SK-N-SH (cell line): ENCODE measurements around the gene MACROD2. TPM values are rescaled to one million over a fixed set of nuclear protein-coding genes. Genes with fewer than 3 reads are reported as not detected.

Source experiments
- CTCF ChIA-PET: fragments of 300-600, 350-600 bp; formaldehyde crosslinking; extraction: SDS; loops from one replicate; lab custom pipeline; 2021; lab: Yijun Ruan, JAX
- POLR2A ChIA-PET: fragments of 350-600 bp; sonication (Branson Sonifier 250); formaldehyde crosslinking; extraction: SDS; loops from one replicate; lab custom pipeline; 2020; ENCODE audit warnings: antibody characterized with exemption, inconsistent platforms; lab: Yijun Ruan, JAX
- DNase-seq: peaks from one replicate; pipeline ENCODE4 v3.0.0; 2012
- H2AFZ ChIP-seq: fragments of 200-600 bp; sonication (generic); 2 replicates; pipeline ENCODE4 v1.8.1; 2016; ENCODE audit warnings: antibody characterized with exemption, mild to moderate bottlenecking, low read depth
- H3F3A ChIP-seq: fragments of 200-600 bp; sonication (generic); replicated peaks from 2 replicates; pipeline ENCODE3; 2016; ENCODE audit warnings: antibody characterized with exemption, mild to moderate bottlenecking; ENCODE audit not compliant: insufficient read depth
- H3K27ac ChIP-seq, 2 experiments: fragments of 200-500 bp in 1 of 2; fragments of 200-600 bp in 1 of 2; sonication (Bioruptor generic) in 1 of 2; sonication (generic), shearing (Covaris generic) in 1 of 2; 2 replicates each; pipeline versions ENCODE4 v1.5.1 to v1.6.1; 2014 to 2016; ENCODE audit warnings: low read depth in 2 of 2, inconsistent platforms in 1 of 2, low read length in 1 of 2, mild to moderate bottlenecking in 1 of 2, mixed read lengths in 1 of 2
- H3K27me3 ChIP-seq: fragments of 200-600 bp; sonication (generic), shearing (Covaris generic); 2 replicates; pipeline ENCODE4 v1.6.1; 2016; ENCODE audit warnings: mixed run types; ENCODE audit not compliant: insufficient read depth
- H3K36me3 ChIP-seq, 2 experiments: fragments of 200-500 bp in 1 of 2; fragments of 200-600 bp in 1 of 2; sonication (Bioruptor generic) in 1 of 2; sonication (generic) in 1 of 2; replicated peaks in 1 of 2; 2 replicates each; pipeline versions ENCODE3 to v1.5.1; 2014 to 2016; ENCODE audit warnings: low read length in 1 of 2, mild to moderate bottlenecking in 1 of 2; ENCODE audit not compliant: insufficient read depth in 2 of 2, control insufficient read depth in 1 of 2
- H3K4me1 ChIP-seq, 2 experiments: fragments of 200-500 bp in 1 of 2; fragments of 200-600 bp in 1 of 2; sonication (Bioruptor generic) in 1 of 2; sonication (generic), shearing (Covaris generic) in 1 of 2; 2 replicates each; pipeline versions ENCODE4 v1.5.1 to v1.6.1; 2014 to 2016; ENCODE audit warnings: low read depth in 1 of 2, low read length in 1 of 2, mixed run types in 1 of 2; ENCODE audit not compliant: insufficient read depth in 2 of 2, control insufficient read depth in 1 of 2
- H3K4me2 ChIP-seq: fragments of 200-600 bp; sonication (generic), shearing (Covaris generic); 2 replicates; pipeline ENCODE4 v1.6.1; 2017; ENCODE audit warnings: mixed run types
- H3K4me3 ChIP-seq, 2 experiments: fragments of 200-500 bp in 1 of 2; fragments of 200-600 bp in 1 of 2; sonication (Bioruptor generic) in 1 of 2; sonication (generic), shearing (Covaris generic) in 1 of 2; 2 replicates each; pipeline versions ENCODE4 v1.5.1 to v1.8.1; 2014 to 2016; ENCODE audit warnings: low read depth in 2 of 2, inconsistent platforms in 1 of 2, low read length in 1 of 2, mild to moderate bottlenecking in 1 of 2, mixed read lengths in 1 of 2, moderate library complexity in 1 of 2
- H3K79me2 ChIP-seq: fragments of 200-600 bp; sonication (generic); 2 replicates; pipeline ENCODE4 v1.8.1; 2017; ENCODE audit warnings: mild to moderate bottlenecking; ENCODE audit not compliant: insufficient read depth
- H3K9ac ChIP-seq: fragments of 200-600 bp; sonication (generic); 2 replicates; pipeline ENCODE4 v1.6.1; 2017; ENCODE audit warnings: mixed run types
- H3K9me2 ChIP-seq: fragments of 200-600 bp; sonication (generic); 2 replicates; pipeline ENCODE4 v1.6.1; 2017; ENCODE audit warnings: mixed run types
- H3K9me3 ChIP-seq: fragments of 200-600 bp; sonication (generic); 2 replicates; pipeline ENCODE4 v1.6.1; 2017; ENCODE audit warnings: mixed run types, mild to moderate bottlenecking, moderate library complexity
- H4K20me1 ChIP-seq: fragments of 200-600 bp; sonication (generic); 2 replicates; pipeline ENCODE4 v1.6.1; 2017; ENCODE audit warnings: mild to moderate bottlenecking, mixed run types; ENCODE audit not compliant: insufficient read depth
- CHD2 ChIP-seq: fragments of 150-350 bp; IDR thresholded peaks from 2 replicates; pipeline ENCODE4 v1.6.1; 2018; ENCODE audit warnings: low read length; ENCODE audit not compliant: partially characterized antibody
- CTCF ChIP-seq: fragments of 200-600 bp; sonication (generic); IDR thresholded peaks from 2 replicates; pipeline ENCODE4 v1.6.1; 2017; ENCODE audit warnings: antibody characterized with exemption, mild to moderate bottlenecking, moderate library complexity
- EP300 ChIP-seq, 2 experiments: IDR thresholded peaks; 2 replicates each; pipeline versions ENCODE4 v1.4.0 to v1.6.1; 2012; ENCODE audit warnings: borderline replicate concordance in 1 of 2, low read depth in 1 of 2, low read length in 1 of 2
- FOXM1 ChIP-seq: IDR thresholded peaks from 2 replicates; pipeline ENCODE4 v1.4.0; 2012; ENCODE audit warnings: low read depth, mild to moderate bottlenecking
- GABPA ChIP-seq: IDR thresholded peaks from 2 replicates; pipeline ENCODE4 v1.4.0; 2012; ENCODE audit warnings: low read depth, mild to moderate bottlenecking
- IRF3 ChIP-seq: fragments of 150-350 bp; IDR thresholded peaks from 2 replicates; pipeline ENCODE4 v1.6.1; 2016; ENCODE audit warnings: mild to moderate bottlenecking, low read depth, low read length
- MAX ChIP-seq: IDR thresholded peaks from 2 replicates; pipeline ENCODE4 v1.4.0; 2012; ENCODE audit warnings: low read depth
- MEF2A ChIP-seq: IDR thresholded peaks from 2 replicates; pipeline ENCODE4 v1.4.0; 2012; ENCODE audit warnings: low read depth, borderline replicate concordance
- NRF1 ChIP-seq: IDR thresholded peaks from 2 replicates; pipeline ENCODE4 v1.6.1; 2012; ENCODE audit warnings: low read depth, mild to moderate bottlenecking, low read length
- PBX3 ChIP-seq: IDR thresholded peaks from 2 replicates; pipeline ENCODE4; 2012
- REST ChIP-seq: IDR thresholded peaks from 2 replicates; pipeline ENCODE4 v1.6.1; 2012; ENCODE audit warnings: mild to moderate bottlenecking, low read depth, low read length, moderate library complexity
- RFX5 ChIP-seq: IDR thresholded peaks from 2 replicates; pipeline ENCODE4 v1.6.1; 2012; ENCODE audit warnings: mild to moderate bottlenecking, improper control_type of control experiment, low read length
- RXRA ChIP-seq: IDR thresholded peaks from 2 replicates; pipeline ENCODE4 v1.4.0; 2012; ENCODE audit warnings: low read depth, mild to moderate bottlenecking, borderline replicate concordance
- SIN3A ChIP-seq: IDR thresholded peaks from 2 replicates; pipeline ENCODE4 v1.6.1; 2012; ENCODE audit warnings: low read depth, mild to moderate bottlenecking, low read length, moderate library complexity, borderline replicate concordance
- SMC3 ChIP-seq: IDR thresholded peaks from 2 replicates; pipeline ENCODE4 v1.6.1; 2012; ENCODE audit warnings: low read depth, low read length, improper control_type of control experiment
- TEAD4 ChIP-seq: IDR thresholded peaks from 2 replicates; pipeline ENCODE4 v1.4.0; 2012; ENCODE audit warnings: mild to moderate bottlenecking, borderline replicate concordance; ENCODE audit not compliant: insufficient read depth
- USF1 ChIP-seq: IDR thresholded peaks from 2 replicates; pipeline ENCODE4 v1.4.0; 2012; ENCODE audit warnings: low read depth, borderline replicate concordance
- USF2 ChIP-seq: fragments of 150-350 bp; IDR thresholded peaks from 2 replicates; pipeline ENCODE4 v1.6.1; 2017; ENCODE audit warnings: antibody characterized with exemption, low read length, low read depth, borderline replicate concordance
- YY1 ChIP-seq: IDR thresholded peaks from 2 replicates; pipeline ENCODE4 v1.4.0; 2012; ENCODE audit warnings: low read depth, mild to moderate bottlenecking
- ZBTB33 ChIP-seq: IDR thresholded peaks from 2 replicates; pipeline ENCODE4 v1.4.0; 2012; ENCODE audit warnings: low read depth, borderline replicate concordance
- WGBS: methylation state at CpG from one replicate; pipeline ENCODE4 v1.1.6; 2017; ENCODE audit warnings: low lambda C conversion rate; 5-methylcytosine and 5-hydroxymethylcytosine counted together
- polyA plus RNA-seq, 3 experiments: library from polyadenylated mRNA; depleted of rRNA; stranded (reverse); fragments of >200 nt; gene quantifications; 2 replicates each; pipeline ENCODE4 v1.2.3, GENCODE V29; 2012

MACROD2 gene
- polyA plus RNA-seq, 1 of the 3 experiments (the other 2 are of a cell fraction) = 0.33 TPM

GRCh38 chr20:16078172-16078898, 2083.0 kb downstream of the MACROD2 start:
- Histone ChIP-seq H3K4me1 (no peaks in the 10 kb centered on the region; a peak in 1 of 4 replicates), H4K20me1 (no peaks in the 10 kb centered on the region), H3K27me3 (no peaks in the 10 kb centered on the region), H3K36me3 (no peaks in the 10 kb centered on the region), H3K9me2 (no peaks in the 10 kb centered on the region), H3K9ac (no peak overlapping the region), H3F3A (no peaks in the 10 kb centered on the region), H3K9me3 (no peaks in the 10 kb centered on the region), H3K79me2 (no peaks in the 10 kb centered on the region), H3K27ac (no peak overlapping the region), H2AFZ (no peak overlapping the region), H3K4me3 (no peak overlapping the region), H3K4me2 (no peak overlapping the region)
- TF ChIP-seq YY1 (no peak), FOXM1 (no peak), MEF2A (no peak), EP300 (IDR thresholded peaks at IDR 0.05; ENCODE audit: borderline replicate concordance in 1 of 2, low read depth in 1 of 2, low read length in 1 of 2) (no peak), USF2 (no peak), TEAD4 (no peak), NRF1 (no peak), PBX3 (no peak), IRF3 (no peak), MAX (no peak), REST (no peak), SMC3 (no peak), RXRA (no peak), ZBTB33 (no peak), CTCF (no peak), USF1 (no peak), GABPA (no peak), RFX5 (no peak), SIN3A (no peak), CHD2 (no peak)
- ChIA-PET CTCF (no interaction called here), POLR2A (no interaction called here)
- WGBS = 22% methylated on average over 2 of the region's 2 CpGs
- no peak for DNase-seq
